ENCODE data around the gene PALD1.

The PALD1 gene

GRCh38 chr10:70592746-70593512 is 114.4 kb downstream of the PALD1 start:
- Mint-ChIP-seq H3K36me3 (ENCODE audit: low read depth) (peaks cover 22% of the 10 kb centered on the region), H3K4me3 (no peak overlapping the region), H3K9me3 (no peaks in the 10 kb centered on the region), H3K4me1 (ENCODE audit: low read depth) (peaks cover 90% of the 10 kb centered on the region), H3K27ac (peak overlapping the region; percentile 64), H3K27me3 (no peaks in the 10 kb centered on the region)

- Mint-ChIP-seq H3K4me1 (ENCODE audit: low read depth) (peaks cover 88% of the 10 kb centered on the region), H3K27me3 (no peaks in the 10 kb centered on the region), H3K27ac (no peak overlapping the region), H3K36me3 (ENCODE audit: low read depth) (peaks cover 26% of the 10 kb centered on the region), H3K9me3 (no peaks in the 10 kb centered on the region), H3K4me3 (no peak overlapping the region)
Measured at GRCh38 chr10:70593513-70593890, 114.9 kb downstream of the PALD1 start.

GRCh38 chr10:70594161-70594560 is 115.6 kb downstream of the PALD1 start:
- H3K4me3 Mint-ChIP-seq: no peak overlapping the region
- H3K27ac Mint-ChIP-seq: no peak overlapping the region
- H3K36me3 Mint-ChIP-seq (ENCODE audit: low read depth): peaks cover 33% of the 10 kb centered on the region
- no peaks in the 10 kb centered on the region for H3K27me3 Mint-ChIP-seq
- H3K9me3 Mint-ChIP-seq: no peaks in the 10 kb centered on the region
- H3K4me1 Mint-ChIP-seq (ENCODE audit: low read depth): peaks cover 86% of the 10 kb centered on the region

- Mint-ChIP-seq H3K27me3 (no peaks in the 10 kb centered on the region), H3K4me1 (ENCODE audit: low read depth) (peaks cover 79% of the 10 kb centered on the region), H3K9me3 (no peaks in the 10 kb centered on the region), H3K4me3 (no peak overlapping the region), H3K27ac (peak overlapping the region; percentile 38), H3K36me3 (ENCODE audit: low read depth) (peaks cover 42% of the 10 kb centered on the region)
Measured at GRCh38 chr10:70595566-70596016, 117.0 kb downstream of the PALD1 start.

GRCh38 chr10:70596110-70596798 is 117.7 kb downstream of the PALD1 start:
- Mint-ChIP-seq H3K4me3 (peak overlapping the region; percentile 57), H3K36me3 (ENCODE audit: low read depth) (peaks cover 45% of the 10 kb centered on the region), H3K27me3 (no peaks in the 10 kb centered on the region)

GRCh38 chr10:70596860-70597809 is 118.6 kb downstream of the PALD1 start:
- H3K27me3 Mint-ChIP-seq: no peaks in the 10 kb centered on the region
- no peaks in the 10 kb centered on the region for H3K9me3 Mint-ChIP-seq
- H3K4me1 Mint-ChIP-seq (ENCODE audit: low read depth): peaks cover 68% of the 10 kb centered on the region
- peaks cover 52% of the 10 kb centered on the region for H3K36me3 Mint-ChIP-seq (ENCODE audit: low read depth)
- H3K27ac Mint-ChIP-seq: peak overlapping the region; percentile 52
- peak overlapping the region; percentile 57 for H3K4me3 Mint-ChIP-seq

More at GRCh38 chr10:70596110-70596798, 117.7 kb downstream of the PALD1 start:
- peaks cover 72% of the 10 kb centered on the region for H3K4me1 Mint-ChIP-seq (ENCODE audit: low read depth)
- H3K9me3 Mint-ChIP-seq: no peaks in the 10 kb centered on the region
- H3K27ac Mint-ChIP-seq: peak overlapping the region; percentile 38

- H3K4me1 Mint-ChIP-seq (ENCODE audit: low read depth): peaks cover 67% of the 10 kb centered on the region
- H3K9me3 Mint-ChIP-seq: no peaks in the 10 kb centered on the region
- peak overlapping the region; percentile 57 for H3K4me3 Mint-ChIP-seq
- H3K27ac Mint-ChIP-seq: peak overlapping the region; percentile 52
- H3K27me3 Mint-ChIP-seq: no peaks in the 10 kb centered on the region
- peaks cover 57% of the 10 kb centered on the region for H3K36me3 Mint-ChIP-seq (ENCODE audit: low read depth)
Measured at GRCh38 chr10:70597856-70598815, 119.6 kb downstream of the PALD1 start.

- Mint-ChIP-seq H3K4me1 (ENCODE audit: low read depth) (peaks cover 71% of the 10 kb centered on the region), H3K27me3 (no peaks in the 10 kb centered on the region), H3K27ac (no peak overlapping the region), H3K36me3 (ENCODE audit: low read depth) (peaks cover 57% of the 10 kb centered on the region), H3K9me3 (no peaks in the 10 kb centered on the region), H3K4me3 (peak overlapping the region; percentile 91)
Measured at GRCh38 chr10:70598857-70599295, 120.3 kb downstream of the PALD1 start.

GRCh38 chr10:70599319-70599718 is 120.8 kb downstream of the PALD1 start:
- H3K9me3 Mint-ChIP-seq: no peaks in the 10 kb centered on the region
- no peaks in the 10 kb centered on the region for H3K27me3 Mint-ChIP-seq
- H3K4me1 Mint-ChIP-seq (ENCODE audit: low read depth): peaks cover 72% of the 10 kb centered on the region
- peak overlapping the region; percentile 91 for H3K4me3 Mint-ChIP-seq
- H3K27ac Mint-ChIP-seq: peak overlapping the region; percentile 84
- H3K36me3 Mint-ChIP-seq (ENCODE audit: low read depth): peaks cover 57% of the 10 kb centered on the region

- Mint-ChIP-seq H3K4me3 (peak overlapping the region; percentile 91), H3K36me3 (ENCODE audit: low read depth) (peaks cover 57% of the 10 kb centered on the region), H3K9me3 (no peaks in the 10 kb centered on the region), H3K27me3 (no peaks in the 10 kb centered on the region), H3K27ac (peak overlapping the region; percentile 84), H3K4me1 (ENCODE audit: low read depth) (peaks cover 70% of the 10 kb centered on the region)
Measured at GRCh38 chr10:70599791-70600190, 121.2 kb downstream of the PALD1 start.

- H3K27ac Mint-ChIP-seq: peak overlapping the region; percentile 70
- H3K4me1 Mint-ChIP-seq (ENCODE audit: low read depth): peaks cover 69% of the 10 kb centered on the region
- H3K36me3 Mint-ChIP-seq (ENCODE audit: low read depth): peaks cover 57% of the 10 kb centered on the region
- no peaks in the 10 kb centered on the region for H3K27me3 Mint-ChIP-seq
- no peaks in the 10 kb centered on the region for H3K9me3 Mint-ChIP-seq
- H3K4me3 Mint-ChIP-seq: peak overlapping the region; percentile 91
Measured at GRCh38 chr10:70600512-70601395, 122.2 kb downstream of the PALD1 start.

- Mint-ChIP-seq H3K4me3 (peak overlapping the region; percentile 91), H3K9me3 (no peaks in the 10 kb centered on the region), H3K4me1 (ENCODE audit: low read depth) (peaks cover 60% of the 10 kb centered on the region), H3K27me3 (no peaks in the 10 kb centered on the region), H3K36me3 (ENCODE audit: low read depth) (peaks cover 47% of the 10 kb centered on the region), H3K27ac (peak overlapping the region; percentile 86)
Measured at GRCh38 chr10:70601746-70602145, 123.2 kb downstream of the PALD1 start.
